DMS 273 treated with DMSO at 0.1 percent for 48 hours (cell line): ENCODE results near the gene SORT1.
A peak's percentile ranks its signal among the peaks of the same experiment; 100 is the strongest.
"Not testable (repeated sequence)": the region's sequence is repeated elsewhere in the genome, so short reads cannot be mapped to it uniquely, and the experiment has no call there.

Source experiments
- DNase-seq: peaks from one replicate; lab custom pipeline; 2025; lab: John Stamatoyannopoulos, UW

The SORT1 gene

DNA sequence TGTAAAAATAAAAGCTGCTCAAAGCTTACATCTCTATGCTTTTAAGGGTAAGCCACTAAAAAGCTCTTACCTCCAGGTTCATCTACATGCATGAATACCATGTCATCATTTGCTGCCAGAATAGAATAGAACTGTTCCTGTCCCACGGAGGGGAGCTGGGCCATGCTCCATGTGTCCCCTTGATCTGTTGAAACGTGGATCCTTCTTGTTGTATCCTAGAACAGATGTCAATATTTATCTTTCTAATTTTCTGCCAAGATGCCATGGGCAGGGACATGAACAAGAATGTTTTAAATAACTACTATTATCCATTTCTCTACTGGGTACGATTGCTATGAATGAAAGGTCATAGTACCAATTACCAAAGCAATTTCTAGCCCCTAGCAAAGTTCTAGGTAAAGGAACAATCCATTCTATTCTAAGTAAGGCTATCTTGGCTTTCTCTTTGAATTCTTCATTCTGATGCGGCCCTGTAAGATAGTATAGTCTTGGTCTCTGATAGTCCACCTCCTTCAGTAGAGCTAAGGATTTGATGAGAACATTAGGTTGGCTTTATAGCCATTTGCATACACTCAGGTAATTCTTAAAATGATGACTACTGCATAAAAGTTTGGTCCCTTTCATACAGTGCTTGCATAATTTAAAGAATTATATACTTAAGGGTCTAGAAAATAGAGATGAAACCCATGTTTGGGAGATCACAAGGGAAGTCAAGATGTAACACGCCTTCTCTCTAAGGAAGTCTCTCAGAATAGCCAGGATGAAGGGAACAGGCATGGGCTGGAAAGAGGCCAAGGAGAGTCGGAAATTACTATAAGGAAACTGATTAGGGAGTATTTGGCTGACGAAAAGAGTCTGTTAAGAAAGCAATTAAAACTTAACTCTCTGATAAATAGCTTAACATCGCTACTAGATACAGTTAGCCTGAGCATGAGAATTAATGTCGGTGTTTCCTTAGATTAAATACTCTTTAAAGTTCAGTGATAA lies 55.5 kb downstream of the SORT1 start:
- no peak for DNase-seq

DNA sequence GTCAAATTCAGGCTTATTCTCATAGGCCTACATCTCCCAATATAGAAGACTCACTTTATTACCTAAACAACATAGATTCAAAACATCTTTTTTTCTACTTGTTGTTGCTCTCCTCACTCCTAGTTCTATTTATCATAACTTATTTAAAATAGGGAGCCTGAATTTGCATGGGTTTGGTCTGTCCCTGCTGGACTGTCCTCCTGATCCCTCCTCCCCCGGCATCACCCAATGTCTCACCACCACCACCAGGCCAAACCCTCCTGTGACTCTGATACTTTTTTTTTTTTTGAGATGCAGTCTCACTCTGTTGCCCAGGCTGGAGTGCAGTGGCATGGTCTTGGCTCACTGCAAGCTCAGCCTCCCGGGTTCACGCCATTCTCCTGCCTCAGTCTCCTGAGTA lies 59.1 kb downstream of the SORT1 start:
- no peak for DNase-seq

GRCh38 chr1:109338091-109338490 lies 59.6 kb downstream of the SORT1 start:
- DNase-seq, result no peak

DNA sequence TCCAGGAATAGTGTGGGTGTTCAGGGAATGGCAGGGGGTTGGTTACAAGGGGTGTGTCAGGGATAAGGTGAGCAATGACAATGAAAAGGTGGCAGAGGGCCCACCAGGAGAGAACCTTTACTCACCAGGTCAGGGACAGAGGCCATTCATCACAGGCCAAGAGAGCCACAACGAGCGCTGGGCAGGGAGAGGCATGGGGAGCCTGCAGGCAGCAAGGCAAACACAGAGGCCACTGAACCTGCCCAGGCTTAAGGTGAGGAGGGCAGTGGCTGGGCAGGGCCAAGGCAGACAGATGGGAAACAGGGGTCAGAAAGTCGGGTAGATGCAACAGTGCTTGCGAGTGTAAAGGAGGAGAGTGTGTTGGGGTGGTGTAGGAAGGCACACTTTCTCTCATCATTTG lies 62.6 kb downstream of the SORT1 start:
- DNase-seq, result no peak

DNA sequence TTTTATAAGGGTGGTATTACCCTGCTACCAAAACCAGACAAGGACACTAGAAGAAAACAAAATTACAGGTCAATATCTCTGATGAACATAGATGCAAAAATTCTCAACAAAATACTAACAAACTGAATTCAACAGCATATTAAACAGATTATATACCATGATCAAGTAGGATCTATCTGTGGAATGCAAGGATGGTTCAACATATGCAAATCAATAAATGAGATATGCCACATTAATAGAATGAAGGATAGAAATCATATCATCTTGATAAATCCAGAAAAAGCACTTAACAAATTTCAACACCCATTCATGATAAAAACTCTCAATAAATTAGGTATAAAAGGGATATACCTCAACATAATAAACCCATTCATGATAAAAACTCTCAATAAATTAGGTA lies 66.6 kb downstream of the SORT1 start:
- no peak for DNase-seq

GRCh38 chr1:109327285-109327684 lies 70.4 kb downstream of the SORT1 start:
- DNase-seq, result no peak

DNA sequence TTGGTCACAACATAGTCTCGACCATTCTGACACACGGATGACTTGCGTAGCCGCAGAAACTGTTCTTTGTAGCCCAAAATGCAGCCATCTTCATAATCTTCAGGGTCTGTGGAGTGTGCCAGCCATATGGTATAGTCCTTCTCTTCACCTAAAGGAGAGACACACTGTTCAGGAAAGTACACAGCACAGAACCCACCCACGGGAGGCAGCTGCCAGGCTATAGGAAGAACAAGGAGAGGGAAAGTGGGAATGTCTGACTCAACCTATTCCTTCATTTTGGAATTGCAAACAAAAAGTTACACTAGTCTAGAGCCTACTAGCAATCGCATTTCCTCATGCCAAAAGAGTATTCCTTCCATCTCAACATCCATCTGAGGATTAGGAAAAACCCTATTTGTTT lies 74.7 kb downstream of the SORT1 start:
- no peak for DNase-seq

- no peak for DNase-seq
Observed at GRCh38 chr1:109319114-109319513, 78.6 kb downstream of the SORT1 start.

GRCh38 chr1:109316506-109316905 lies 81.2 kb downstream of the SORT1 start:
- no peak for DNase-seq

GRCh38 chr1:109315288-109315687 lies 82.4 kb downstream of the SORT1 start:
- no peak for DNase-seq

- no peak for DNase-seq
Observed at GRCh38 chr1:109314795-109315194, 82.9 kb downstream of the SORT1 start.

GRCh38 chr1:109312978-109313775 lies 84.5 kb downstream of the SORT1 start:
- peak; percentile 62 for DNase-seq

- DNase-seq, result peak; percentile 61
Observed at GRCh38 chr1:109312246-109312645, 85.5 kb downstream of the SORT1 start.

GRCh38 chr1:109309347-109309746 lies 88.4 kb downstream of the SORT1 start:
- DNase-seq, result no peak

- no peak for DNase-seq
Observed at GRCh38 chr1:109307274-109308021, 90.3 kb downstream of the SORT1 start.

DNA sequence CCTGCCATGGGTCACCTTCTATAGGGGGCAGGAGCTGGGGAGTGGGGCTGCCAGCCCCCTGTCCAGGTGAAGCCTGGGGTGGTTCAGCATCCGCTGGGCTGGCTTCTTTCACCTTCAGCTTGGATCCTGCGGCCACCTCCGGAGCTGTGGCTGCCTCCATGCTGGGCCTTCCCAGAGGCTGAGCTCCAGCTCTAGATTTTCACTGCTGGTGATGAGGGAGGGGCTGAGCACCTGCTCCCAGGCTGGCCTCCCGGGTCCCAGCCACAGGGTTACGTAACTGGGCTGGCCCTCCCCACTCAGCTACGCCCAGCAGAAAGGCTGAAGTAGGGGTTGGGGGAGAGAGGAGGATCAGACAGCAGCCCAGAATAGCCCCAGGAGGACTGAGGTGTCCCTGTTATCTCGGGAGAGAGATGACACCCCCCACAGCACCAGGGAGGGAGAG lies 90.9 kb downstream of the SORT1 start, which contains the start of gene MYBPHL:
Gene MYBPHL, minus strand, starts transcription at position 180 of the 442 bp plus-strand sequence. Its CDS starts 20 bp downstream, at position 160.
- DNase-seq, result no peak

DNA sequence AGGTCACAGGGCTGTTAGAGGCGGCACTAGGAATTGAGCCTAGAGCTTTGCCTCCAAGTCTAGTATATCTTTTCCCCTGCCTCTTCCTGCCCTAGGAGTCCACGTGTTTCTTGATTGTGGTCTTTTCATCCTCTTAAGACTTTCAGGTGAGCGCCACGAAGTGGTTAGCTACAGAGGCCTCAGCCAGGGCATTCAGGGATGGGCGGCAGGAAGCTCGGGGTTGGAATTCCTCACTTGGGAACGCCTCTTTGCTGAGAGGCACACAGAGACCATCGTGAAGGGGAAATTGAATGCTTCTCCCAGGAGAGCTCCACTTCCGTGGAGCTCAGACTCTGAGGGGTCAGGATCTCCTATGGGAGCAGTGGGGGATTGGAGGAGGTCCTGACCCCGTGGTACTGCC lies 91.7 kb downstream of the SORT1 start:
- DNase-seq, result not testable (repeated sequence)

GRCh38 chr1:109304226-109304920 lies 93.3 kb downstream of the SORT1 start:
- DNase-seq, result no peak

DNA sequence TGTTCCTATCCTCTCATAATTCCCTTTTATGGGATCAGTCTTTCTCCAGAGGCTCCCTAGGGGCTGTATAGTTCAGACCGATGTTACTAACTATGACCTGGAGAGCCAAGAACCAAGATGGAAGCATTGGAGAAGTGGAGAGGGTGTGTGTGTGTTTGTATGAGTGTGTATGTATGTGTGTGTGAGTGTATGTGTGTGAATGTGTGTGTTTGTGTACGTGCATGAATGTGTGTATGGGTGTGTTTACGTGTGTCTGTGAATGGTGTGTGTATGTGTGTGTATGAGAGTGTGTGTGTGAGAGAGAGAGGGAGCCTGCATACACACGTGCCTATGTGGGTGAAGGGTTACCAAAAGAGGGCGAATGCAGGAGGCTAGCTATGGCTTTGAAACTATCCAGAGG lies 95.8 kb downstream of the SORT1 start:
- DNase-seq, result no peak

GRCh38 chr1:109300650-109301151 lies 97.0 kb downstream of the SORT1 start:
- no peak for DNase-seq
